ENCODE results near the gene C15orf39.

GRCh38 chr15:75186044-75186443 is 15.6 kb upstream of the C15orf39 start:
- TF ChIP-seq SP2 (CRISPR knock-in tag; IDR thresholded peaks at IDR 0.05) (no peak), SMARCE1 (IDR thresholded peaks at IDR 0.05; ENCODE audit: borderline replicate concordance) (no peak), SP1 (IDR thresholded peaks at IDR 0.05) (no peak), SP1 (CRISPR knock-in tag; IDR thresholded peaks at IDR 0.05) (no peak), ZFP41 (CRISPR knock-in tag; IDR thresholded peaks at IDR 0.05; ENCODE audit: borderline replicate concordance) (no peak), HIVEP1 (CRISPR knock-in tag; IDR thresholded peaks at IDR 0.05) (no peak), MAFK (conservative IDR thresholded peaks at IDR 0.05 in 1 of 2, IDR thresholded peaks at IDR 0.05 in 1 of 2; ENCODE audit: low read length in 2 of 2) (no peak), BCLAF1 (IDR thresholded peaks at IDR 0.05) (no peak), KAT8 (CRISPR knock-in tag; IDR thresholded peaks at IDR 0.05) (no peak), CTCF (CRISPR knock-in tag; IDR thresholded peaks at IDR 0.05) (no peak), CSRNP1 (CRISPR knock-in tag; IDR thresholded peaks at IDR 0.05) (no peak), TOE1 (CRISPR knock-in tag; IDR thresholded peaks at IDR 0.05) (no peak), ETV5 (CRISPR knock-in tag; IDR thresholded peaks at IDR 0.05; ENCODE audit: borderline replicate concordance) (no peak)

Measured in HepG2 (cell line).